Keratinocyte (primary cell): ENCODE data around the gene SELENON. TPM values are rescaled to one million over a fixed set of nuclear protein-coding genes. Genes with fewer than 3 reads are reported as not detected.

Experiments
- DNase-seq: peaks from one replicate; pipeline ENCODE4 v3.0.0-alpha.2; 2011; ENCODE audit warnings: low read depth, missing footprints, low spot score
- FAIRE-seq: peaks from 2 replicates; lab custom pipeline; 2011; peaks lifted over from hg19 to GRCh38; lab: Jason Lieb, UNC
- H2AFZ ChIP-seq: 2 replicates; pipeline ENCODE4 v1.6.0; 2012; ENCODE audit warnings: low read length, control low read depth, inconsistent platforms; ENCODE audit not compliant: control insufficient read depth
- H3K27ac ChIP-seq: 2 replicates; pipeline ENCODE4 v1.5.1; 2011; ENCODE audit warnings: low read length; ENCODE audit not compliant: control insufficient read depth, insufficient read depth
- H3K27me3 ChIP-seq: 3 replicates; pipeline ENCODE4 v1.6.0; 2011; ENCODE audit warnings: low read length; ENCODE audit not compliant: control insufficient read depth, insufficient read depth; ENCODE audit errors: extremely low read depth
- H3K36me3 ChIP-seq, 2 experiments: 2 replicates in 1 of 2; 3 replicates in 1 of 2; pipeline ENCODE4 v1.5.1; 2011; ENCODE audit warnings: low read length in 2 of 2, mild to moderate bottlenecking in 1 of 2; ENCODE audit not compliant: control insufficient read depth in 2 of 2, insufficient read depth in 2 of 2; ENCODE audit errors: extremely low read depth in 1 of 2
- H3K4me1 ChIP-seq: 3 replicates; pipeline ENCODE4 v1.5.1; 2011; ENCODE audit warnings: low read length; ENCODE audit not compliant: control insufficient read depth, insufficient read depth; ENCODE audit errors: extremely low read depth
- H3K4me2 ChIP-seq: 3 replicates; pipeline ENCODE4 v1.6.0; 2011; ENCODE audit warnings: low read depth, low read length; ENCODE audit not compliant: control insufficient read depth, insufficient read depth; ENCODE audit errors: extremely low read depth
- H3K4me3 ChIP-seq, 3 experiments: fragments of 200-600 bp in 1 of 3; sonication (generic) in 1 of 3; 2 replicates in 2 of 3; 3 replicates in 1 of 3; pipeline ENCODE4 v1.5.1; 2011 to 2016; ENCODE audit warnings: low read length in 3 of 3, mild to moderate bottlenecking in 3 of 3, control low read depth in 2 of 3, inconsistent platforms in 1 of 3, low read depth in 1 of 3, mixed read lengths in 1 of 3, mixed run types in 1 of 3, moderate library complexity in 1 of 3; ENCODE audit not compliant: control insufficient read depth in 2 of 3, insufficient read depth in 2 of 3; ENCODE audit errors: extremely low read depth in 1 of 3
- H3K79me2 ChIP-seq: 2 replicates; pipeline ENCODE4 v1.6.0; 2012; ENCODE audit warnings: low read length; ENCODE audit not compliant: control insufficient read depth, insufficient read depth
- H3K9ac ChIP-seq: 3 replicates; pipeline ENCODE4 v1.6.0; 2011; ENCODE audit warnings: low read length; ENCODE audit not compliant: control insufficient read depth, insufficient read depth; ENCODE audit errors: extremely low read depth
- H3K9me1 ChIP-seq: 3 replicates; pipeline ENCODE4 v1.6.0; 2011; ENCODE audit warnings: low read length; ENCODE audit not compliant: control insufficient read depth, insufficient read depth; ENCODE audit errors: extremely low read depth
- H3K9me3 ChIP-seq: 2 replicates; pipeline ENCODE4 v1.5.1; 2012; ENCODE audit warnings: low read depth, low read length; ENCODE audit not compliant: control insufficient read depth
- H4K20me1 ChIP-seq: 3 replicates; pipeline ENCODE4 v1.6.0; 2011; ENCODE audit warnings: low read length; ENCODE audit not compliant: control insufficient read depth, insufficient read depth; ENCODE audit errors: extremely low read depth
- CTCF ChIP-seq, 3 experiments: IDR thresholded peaks in 1 of 3; conservative IDR thresholded peaks in 1 of 3; optimal IDR thresholded peaks in 1 of 3; 2 replicates in 2 of 3; 3 replicates in 1 of 3; pipeline versions ENCODE3 to v1.5.1; 2011; ENCODE audit warnings: low read length in 3 of 3, mild to moderate bottlenecking in 3 of 3, moderate library complexity in 2 of 3, control low read depth in 1 of 3, inconsistent platforms in 1 of 3; ENCODE audit not compliant: insufficient read depth in 2 of 3; ENCODE audit errors: extremely low read depth in 1 of 3
- EZH2 ChIP-seq: IDR thresholded peaks from one replicate; pipeline ENCODE4 v1.6.1; 2012; ENCODE audit warnings: inconsistent platforms, mild to moderate bottlenecking, low read length, moderate library complexity
- dilution Hi-C: fragments of 300-500 bp; cut with MboI; formaldehyde crosslinking; loops from one replicate; pipeline ENCODE4 v1.7.0; 2020; ENCODE audit warnings: low sequenced_read_pairs; ENCODE audit not compliant: extremely low pct_ligation_motif_present
- polyA plus RNA-seq, 5 experiments: library from polyadenylated mRNA; depleted of rRNA in 3 of 5; stranded (reverse) in 3 of 5; stranded (forward) in 1 of 5; unstranded in 1 of 5; fragments of >200 nt; gene quantifications; 1 replicate in 1 of 5; 2 replicates in 3 of 5; 3 replicates in 1 of 5; pipeline versions ENCODE4 v1.2.1 to v1.2.3, GENCODE V29; 2011 to 2012; ENCODE audit warnings: missing spikeins in 2 of 5, low read depth in 1 of 5, low replicate concordance in 1 of 5

SELENON gene
- polyA plus RNA-seq, 1 donor (not counting 4 experiments of a cell fraction or from before 2014, with no cell fraction given): 15.4 TPM

- Histone ChIP-seq H3K27me3 (no peaks in the 10 kb centered on the region), H3K9me1 (no peaks in the 10 kb centered on the region), H3K27ac (no peak overlapping the region), H2AFZ (no peak overlapping the region), H3K79me2 (peaks cover 11% of the 10 kb centered on the region), H3K4me1 (peaks cover 13% of the 10 kb centered on the region), H3K9ac (no peak overlapping the region), H3K4me2 (no peak overlapping the region), H3K9me3 (no peaks in the 10 kb centered on the region), H4K20me1 (no peaks in the 10 kb centered on the region), H3K4me3 (no peak overlapping the region), H3K36me3 (peaks cover 12 to 22% of the 10 kb centered on the region in 2 experiments)
- dilution Hi-C loops: no loop called here
- FAIRE-seq (no peak), DNase-seq (no peak)
- TF ChIP-seq CTCF (optimal IDR thresholded peaks at IDR 0.05 in 1 of 3, IDR thresholded peaks at IDR 0.05 in 1 of 3, conservative IDR thresholded peaks at IDR 0.05 in 1 of 3; ENCODE audit: extremely low read depth in 1 of 3, insufficient read depth in 2 of 3, low read length in 3 of 3): no peak
- TF ChIP-seq EZH2: no peak
These were observed 62.9 kb downstream of the SELENON start for GRCh38 chr1:25862785-25863485.

GRCh38 chr1:25863486-25864262 lies 63.7 kb downstream of the SELENON start:
- Histone ChIP-seq H3K9ac (no peak overlapping the region), H3K4me1 (peaks cover 7% of the 10 kb centered on the region), H3K4me2 (no peak overlapping the region), H3K79me2 (peaks cover 5% of the 10 kb centered on the region), H3K9me1 (no peaks in the 10 kb centered on the region), H3K4me3 (no peak overlapping the region), H3K36me3 (peaks cover 12 to 22% of the 10 kb centered on the region in 2 experiments), H4K20me1 (no peaks in the 10 kb centered on the region), H3K9me3 (no peaks in the 10 kb centered on the region), H2AFZ (no peak overlapping the region), H3K27ac (no peak overlapping the region), H3K27me3 (no peaks in the 10 kb centered on the region)
- dilution Hi-C loops: no loop called here
- TF ChIP-seq EZH2: no peak
- TF ChIP-seq CTCF (optimal IDR thresholded peaks at IDR 0.05 in 1 of 3, IDR thresholded peaks at IDR 0.05 in 1 of 3, conservative IDR thresholded peaks at IDR 0.05 in 1 of 3; ENCODE audit: extremely low read depth in 1 of 3, insufficient read depth in 2 of 3, low read length in 3 of 3): peak in 2 of 3 experiments; percentile 17 to 36
- FAIRE-seq (no peak), DNase-seq (no peak)
